ENCODE measurements around the gene TTC34.

TTC34 gene

DNA sequence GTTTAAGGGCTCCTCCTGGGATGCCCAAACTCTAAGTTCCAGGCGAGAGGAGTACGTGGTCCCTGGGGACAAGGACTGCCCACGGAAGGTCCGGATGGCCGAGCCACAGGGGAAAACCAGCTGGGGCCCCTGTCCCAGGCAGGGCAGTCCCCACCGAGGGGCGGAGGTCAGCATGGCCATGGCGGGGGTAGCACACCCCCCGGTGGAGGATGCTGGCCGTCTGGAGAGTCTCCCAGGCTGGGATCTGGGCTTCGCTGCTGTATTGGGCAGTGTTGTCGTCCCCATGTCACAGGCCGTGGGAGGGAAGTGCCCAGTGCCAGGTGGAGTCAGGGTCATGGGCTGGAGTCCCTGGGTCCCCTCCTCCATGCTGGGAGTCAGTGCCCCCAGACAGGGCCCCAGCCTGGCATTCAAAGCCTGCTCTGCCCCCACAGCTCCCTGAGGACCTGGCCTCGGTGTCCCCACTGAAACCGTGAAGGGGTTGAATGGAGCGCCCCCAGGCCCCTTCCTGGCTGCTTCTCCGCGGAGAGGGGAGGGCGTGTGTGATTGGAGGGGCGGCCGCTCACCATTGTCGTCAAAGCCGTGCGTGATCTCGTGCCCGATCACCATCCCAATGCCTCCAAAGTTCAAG is 208.1 kb downstream of the TTC34 start:
- Histone ChIP-seq H3K4me1 (ENCODE audit: insufficient read depth, low read length) (no peaks in the 10 kb centered on the region), H3K27ac (ENCODE audit: low read depth, low read length) (no peak overlapping the region), H3K4me3 (ENCODE audit: low read length) (no peak overlapping the region), H3K36me3 (ENCODE audit: insufficient read depth, low read length) (peaks cover 11% of the 10 kb centered on the region), H3K9me3 (ENCODE audit: insufficient read depth, low read depth, low read length) (no peaks in the 10 kb centered on the region), H3K27me3 (ENCODE audit: insufficient read depth, low read length) (no peaks in the 10 kb centered on the region), H3K9ac (ENCODE audit: low read depth, low read length) (no peak overlapping the region)
- WGBS = 81% methylated on average over 26 of the region's 26 CpGs

DNA sequence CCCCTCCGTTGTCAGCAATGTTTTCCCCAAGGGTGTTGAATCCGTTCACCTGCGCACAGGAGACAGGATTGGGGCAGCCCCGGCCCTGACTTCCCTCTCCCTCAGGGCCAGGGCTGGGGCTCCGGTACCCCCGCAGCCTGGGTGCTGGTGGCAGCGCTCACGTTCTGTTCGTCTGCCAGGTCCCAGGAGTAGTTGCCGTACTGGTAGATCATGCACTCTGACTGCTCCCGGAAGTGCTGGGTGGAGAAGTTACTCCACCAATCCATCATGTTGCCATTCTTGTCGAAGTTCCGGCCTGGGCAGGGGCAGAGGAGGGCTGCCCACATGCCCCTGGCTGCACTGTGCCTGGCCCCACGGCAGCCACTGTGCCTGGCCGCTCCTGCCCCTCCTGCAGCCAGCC is 208.8 kb downstream of the TTC34 start:
- Histone ChIP-seq H3K4me1 (ENCODE audit: insufficient read depth, low read length) (no peaks in the 10 kb centered on the region), H3K27ac (ENCODE audit: low read depth, low read length) (no peak overlapping the region), H3K36me3 (ENCODE audit: insufficient read depth, low read length) (peaks cover 11% of the 10 kb centered on the region), H3K9me3 (ENCODE audit: insufficient read depth, low read depth, low read length) (no peaks in the 10 kb centered on the region), H3K9ac (ENCODE audit: low read depth, low read length) (no peak overlapping the region), H3K27me3 (ENCODE audit: insufficient read depth, low read length) (no peaks in the 10 kb centered on the region), H3K4me3 (ENCODE audit: low read length) (no peak overlapping the region)
- 86% methylated on average over 15 of the region's 15 CpGs for WGBS

DNA sequence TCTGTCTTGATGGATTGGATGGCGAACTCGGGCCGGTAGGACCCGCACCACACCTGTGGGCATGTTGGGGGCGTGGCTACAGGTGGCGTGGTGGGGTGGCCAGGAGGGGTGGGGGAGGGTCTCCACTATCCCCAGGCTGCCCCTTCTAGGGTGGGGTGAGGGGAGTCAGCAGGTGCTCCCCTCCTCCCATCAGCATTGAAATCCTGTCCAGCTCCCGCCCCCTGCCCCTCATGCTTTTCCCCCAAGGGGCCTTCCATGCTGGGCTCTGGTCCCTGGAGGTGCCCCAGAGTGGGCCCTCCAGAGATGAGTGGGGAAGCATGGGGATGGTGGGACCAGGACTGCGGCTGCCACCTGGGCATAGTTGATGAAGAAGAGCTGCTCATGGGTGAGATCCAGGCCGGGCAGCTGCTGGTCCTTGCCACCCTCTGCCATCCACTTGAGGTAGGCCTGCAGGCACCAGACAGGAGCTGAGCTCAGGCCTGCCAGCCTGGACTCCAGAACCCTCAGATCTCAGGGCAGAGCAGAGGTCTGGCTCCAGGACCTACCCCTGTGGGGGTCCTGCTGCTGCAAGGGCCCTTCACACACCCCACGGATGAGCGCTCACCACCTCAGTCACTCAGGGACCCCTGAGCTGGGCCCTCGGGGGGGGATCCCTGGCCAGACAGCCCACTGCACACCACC is 209.8 kb downstream of the TTC34 start:
- H3K27me3 ChIP-seq (ENCODE audit: insufficient read depth, low read length) = no peaks in the 10 kb centered on the region
- H3K9ac ChIP-seq (ENCODE audit: low read depth, low read length) = no peak overlapping the region
- H3K4me1 ChIP-seq (ENCODE audit: insufficient read depth, low read length) = no peaks in the 10 kb centered on the region
- H3K9me3 ChIP-seq (ENCODE audit: insufficient read depth, low read depth, low read length) = no peaks in the 10 kb centered on the region
- no peak overlapping the region for H3K27ac ChIP-seq (ENCODE audit: low read depth, low read length)
- WGBS = 90% methylated on average over 11 of the region's 12 CpGs
- H3K36me3 ChIP-seq (ENCODE audit: insufficient read depth, low read length) = peaks cover 11% of the 10 kb centered on the region
- H3K4me3 ChIP-seq (ENCODE audit: low read length) = no peak overlapping the region

DNA sequence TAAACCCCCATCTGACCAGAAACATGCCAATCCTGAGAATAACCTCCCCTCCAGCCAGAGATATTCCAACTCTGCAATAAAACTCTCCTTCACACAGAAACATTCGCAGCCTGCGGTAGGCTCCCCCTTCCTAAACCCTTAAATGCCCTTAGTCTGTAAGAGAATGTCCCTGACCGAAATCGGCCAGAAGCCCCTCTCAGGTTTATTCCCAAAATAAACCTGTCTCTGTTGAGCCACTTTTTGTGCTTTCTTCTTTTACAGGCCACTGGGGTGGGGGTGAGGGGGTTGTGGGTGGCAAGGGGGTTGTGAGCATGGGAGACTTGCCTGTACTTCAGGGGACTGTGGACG is 210.3 kb downstream of the TTC34 start:
- Histone ChIP-seq H3K27ac (ENCODE audit: low read depth, low read length) (no peak overlapping the region), H3K36me3 (ENCODE audit: insufficient read depth, low read length) (peaks cover 11% of the 10 kb centered on the region), H3K9ac (ENCODE audit: low read depth, low read length) (no peak overlapping the region), H3K4me1 (ENCODE audit: insufficient read depth, low read length) (no peaks in the 10 kb centered on the region), H3K4me3 (ENCODE audit: low read length) (no peak overlapping the region), H3K27me3 (ENCODE audit: insufficient read depth, low read length) (no peaks in the 10 kb centered on the region), H3K9me3 (ENCODE audit: insufficient read depth, low read depth, low read length) (no peaks in the 10 kb centered on the region)
- 91% methylated on average over 5 of the region's 5 CpGs for WGBS

DNA sequence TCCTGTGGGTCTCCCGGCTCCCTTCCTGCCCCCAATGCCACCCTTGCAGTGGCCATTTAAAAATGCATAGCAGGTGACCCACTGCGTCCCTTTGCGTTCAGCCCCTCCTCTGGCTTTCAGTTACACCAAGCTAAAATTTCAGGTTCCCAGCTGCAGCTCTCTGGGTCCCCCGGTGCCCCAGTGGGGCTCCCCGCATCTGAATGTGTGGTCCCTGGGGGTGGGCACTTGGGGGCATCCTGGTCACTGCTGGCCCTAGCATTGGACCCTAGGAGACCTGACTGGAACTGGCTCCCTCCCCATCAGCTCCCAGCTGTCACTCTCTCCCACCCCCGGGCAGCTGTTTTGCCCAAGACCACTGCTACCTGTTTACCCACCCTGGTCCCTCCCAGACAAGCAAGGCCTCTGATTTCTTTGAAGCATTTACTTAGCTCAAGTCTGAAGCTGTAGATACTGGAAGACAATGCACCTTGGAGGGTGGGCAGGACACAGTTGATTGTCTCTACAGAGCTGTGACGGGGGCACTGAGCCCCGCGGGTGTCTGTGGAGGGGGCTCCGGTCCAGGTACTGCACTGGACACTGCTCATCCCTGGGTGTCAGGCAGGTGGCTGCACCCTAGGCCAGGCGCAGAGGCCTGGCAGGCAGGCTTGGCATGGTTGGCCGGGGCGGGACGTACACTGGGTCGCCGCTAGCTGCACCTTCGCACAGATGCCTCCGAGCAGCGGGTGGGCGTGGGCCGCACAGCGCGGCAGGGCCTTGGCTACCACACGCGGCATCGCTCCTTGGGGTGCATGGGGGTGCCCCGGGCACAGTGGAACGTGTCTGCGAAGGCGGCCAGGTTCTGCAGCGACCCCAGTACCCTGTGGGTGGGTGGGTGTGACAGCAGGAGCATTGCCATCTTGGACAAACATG is 211.0 kb downstream of the TTC34 start:
- Histone ChIP-seq H3K36me3 (ENCODE audit: insufficient read depth, low read length) (peaks cover 11% of the 10 kb centered on the region), H3K4me3 (ENCODE audit: low read length) (no peak overlapping the region), H3K27ac (ENCODE audit: low read depth, low read length) (no peak overlapping the region), H3K4me1 (ENCODE audit: insufficient read depth, low read length) (no peaks in the 10 kb centered on the region), H3K9me3 (ENCODE audit: insufficient read depth, low read depth, low read length) (no peaks in the 10 kb centered on the region), H3K27me3 (ENCODE audit: insufficient read depth, low read length) (no peaks in the 10 kb centered on the region), H3K9ac (ENCODE audit: low read depth, low read length) (no peak overlapping the region)
- WGBS = 95% methylated on average over 31 of the region's 31 CpGs

DNA sequence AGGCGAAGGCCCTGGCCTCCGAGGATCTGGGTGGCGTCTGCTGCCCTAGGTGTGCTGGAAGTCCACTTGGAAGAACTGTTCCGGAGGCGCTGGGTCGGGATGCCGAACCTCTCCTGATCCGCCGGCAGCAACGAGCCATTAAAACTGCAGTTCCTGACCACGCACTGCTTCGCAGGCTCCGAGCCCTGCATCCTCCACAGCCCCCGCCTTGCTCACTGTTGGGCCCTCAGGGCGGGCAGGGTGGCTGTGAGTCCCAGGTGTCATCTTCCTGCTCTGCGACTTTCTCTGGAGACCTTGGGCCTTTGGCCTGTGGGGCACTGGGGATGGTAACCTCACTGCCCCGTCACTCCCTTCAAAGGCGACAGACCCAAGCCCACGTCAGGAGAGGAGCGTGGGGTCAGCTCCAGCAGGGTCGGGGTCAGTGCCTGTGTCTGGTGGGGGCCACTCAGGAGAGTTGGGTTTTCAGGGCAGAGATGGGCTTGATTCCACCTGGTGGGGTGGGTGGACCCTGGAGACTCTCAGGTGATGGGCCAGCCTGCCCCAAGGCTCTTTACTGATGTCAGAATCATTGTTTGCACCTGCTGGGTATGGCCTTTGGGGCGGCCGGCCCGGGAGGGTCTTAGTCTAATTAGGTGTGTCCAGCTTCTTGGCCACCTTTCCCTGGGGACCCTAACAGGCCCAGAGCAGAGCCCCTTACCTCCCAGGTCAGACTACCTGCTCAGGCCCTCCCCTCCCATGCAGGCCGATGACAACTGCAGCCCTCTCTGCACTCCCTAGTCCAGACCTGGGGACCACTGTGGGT is 211.9 kb downstream of the TTC34 start:
- 95% methylated on average over 25 of the region's 25 CpGs for WGBS
- peaks cover 11% of the 10 kb centered on the region for H3K36me3 ChIP-seq (ENCODE audit: insufficient read depth, low read length)
- H3K9ac ChIP-seq (ENCODE audit: low read depth, low read length) = no peak overlapping the region
- no peak overlapping the region for H3K27ac ChIP-seq (ENCODE audit: low read depth, low read length)
- H3K4me3 ChIP-seq (ENCODE audit: low read length) = no peak overlapping the region
- no peaks in the 10 kb centered on the region for H3K9me3 ChIP-seq (ENCODE audit: insufficient read depth, low read depth, low read length)
- no peaks in the 10 kb centered on the region for H3K27me3 ChIP-seq (ENCODE audit: insufficient read depth, low read length)
- H3K4me1 ChIP-seq (ENCODE audit: insufficient read depth, low read length) = no peaks in the 10 kb centered on the region; the same call in 1 of the 2 replicates

DNA sequence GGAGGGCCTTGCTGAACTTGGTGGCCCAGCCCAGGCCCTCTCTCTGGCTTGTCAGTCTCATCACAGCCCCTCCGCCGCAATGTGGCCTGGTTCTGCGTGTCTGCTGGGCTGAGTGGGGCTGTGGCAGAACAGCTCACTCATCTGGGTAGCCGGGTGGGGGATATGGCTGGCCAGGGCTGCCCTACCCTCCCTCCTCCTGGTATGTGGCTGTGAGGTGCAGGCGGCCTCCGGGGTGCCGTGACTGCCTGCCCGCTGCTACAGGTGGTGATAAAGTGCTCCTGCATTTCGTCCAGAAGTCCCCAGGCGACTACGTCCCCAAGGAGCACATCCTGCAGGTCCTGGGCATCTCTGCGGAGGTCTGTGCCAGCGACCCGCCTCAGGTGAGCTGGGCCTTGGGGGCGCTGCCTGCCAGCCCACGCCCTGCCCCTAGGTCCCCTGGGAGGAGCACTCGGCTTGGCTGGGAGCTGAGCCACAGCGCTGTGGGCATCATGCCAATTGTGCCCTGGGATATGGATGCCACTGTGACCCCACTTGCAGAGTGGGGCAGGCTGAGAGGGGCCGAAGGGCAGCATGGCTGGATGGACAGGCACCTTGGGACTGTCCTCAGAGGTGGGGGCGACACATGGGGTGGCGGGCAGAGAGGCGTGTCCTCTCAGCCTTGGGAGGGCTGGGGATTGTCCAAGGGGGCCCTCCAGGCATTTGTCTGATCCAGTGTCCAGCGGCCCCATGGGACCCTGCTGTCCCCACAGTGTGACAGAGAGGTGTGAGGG is 212.6 kb downstream of the TTC34 start:
- H3K27me3 ChIP-seq (ENCODE audit: insufficient read depth, low read length) = no peaks in the 10 kb centered on the region
- H3K9me3 ChIP-seq (ENCODE audit: insufficient read depth, low read depth, low read length) = no peaks in the 10 kb centered on the region
- no peak overlapping the region for H3K27ac ChIP-seq (ENCODE audit: low read depth, low read length)
- peaks cover 1% of the 10 kb centered on the region; the same call in 1 of the 2 replicates for H3K4me1 ChIP-seq (ENCODE audit: insufficient read depth, low read length)
- 92% methylated on average over 23 of the region's 23 CpGs for WGBS
- H3K36me3 ChIP-seq (ENCODE audit: insufficient read depth, low read length) = peaks cover 11% of the 10 kb centered on the region
- H3K4me3 ChIP-seq (ENCODE audit: low read length) = no peak overlapping the region
- no peak overlapping the region for H3K9ac ChIP-seq (ENCODE audit: low read depth, low read length)

DNA sequence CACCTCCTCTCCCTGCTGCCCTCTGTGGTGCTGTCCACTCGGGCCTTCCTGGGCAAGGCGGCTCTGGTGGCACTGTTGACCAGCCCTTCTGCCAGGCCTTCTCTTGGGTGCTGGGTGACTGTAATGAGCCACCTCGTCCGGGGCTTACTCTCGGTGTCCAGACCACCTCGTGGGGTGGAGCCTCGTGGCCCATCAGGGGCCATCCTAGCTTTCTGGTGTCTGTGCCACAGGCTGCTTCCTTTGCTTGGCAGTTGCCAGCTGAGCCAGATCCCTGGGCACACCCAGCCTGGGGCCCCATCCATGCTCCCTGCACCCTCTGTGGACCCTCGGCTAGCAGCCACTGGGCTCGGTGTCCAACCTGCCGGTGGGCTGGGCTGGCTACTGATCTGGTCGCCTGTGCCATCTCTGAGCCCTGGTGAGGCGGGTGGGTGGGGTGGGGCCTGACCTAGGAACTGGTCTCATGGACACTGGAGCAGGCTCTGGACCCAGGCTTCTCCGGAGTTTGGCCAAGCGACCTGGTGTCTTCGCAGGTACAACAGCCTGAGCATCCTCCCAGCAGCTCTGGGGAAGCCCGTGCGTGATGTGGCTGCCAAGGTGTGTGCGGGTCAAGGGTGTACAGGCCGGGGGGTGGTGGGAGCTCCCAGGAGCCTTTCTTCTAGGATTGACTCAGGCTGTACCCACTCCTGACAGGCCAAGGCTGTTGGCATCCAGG is 213.5 kb downstream of the TTC34 start:
- Histone ChIP-seq H3K9me3 (ENCODE audit: insufficient read depth, low read depth, low read length) (no peaks in the 10 kb centered on the region), H3K4me1 (ENCODE audit: insufficient read depth, low read length) (peaks cover 8% of the 10 kb centered on the region), H3K27ac (ENCODE audit: low read depth, low read length) (no peak overlapping the region), H3K27me3 (ENCODE audit: insufficient read depth, low read length) (no peaks in the 10 kb centered on the region), H3K36me3 (ENCODE audit: insufficient read depth, low read length) (peaks cover 11% of the 10 kb centered on the region), H3K9ac (ENCODE audit: low read depth, low read length) (no peak overlapping the region), H3K4me3 (ENCODE audit: low read length) (peak overlapping the region; percentile 98)
- WGBS = 93% methylated on average over 19 of the region's 19 CpGs

DNA sequence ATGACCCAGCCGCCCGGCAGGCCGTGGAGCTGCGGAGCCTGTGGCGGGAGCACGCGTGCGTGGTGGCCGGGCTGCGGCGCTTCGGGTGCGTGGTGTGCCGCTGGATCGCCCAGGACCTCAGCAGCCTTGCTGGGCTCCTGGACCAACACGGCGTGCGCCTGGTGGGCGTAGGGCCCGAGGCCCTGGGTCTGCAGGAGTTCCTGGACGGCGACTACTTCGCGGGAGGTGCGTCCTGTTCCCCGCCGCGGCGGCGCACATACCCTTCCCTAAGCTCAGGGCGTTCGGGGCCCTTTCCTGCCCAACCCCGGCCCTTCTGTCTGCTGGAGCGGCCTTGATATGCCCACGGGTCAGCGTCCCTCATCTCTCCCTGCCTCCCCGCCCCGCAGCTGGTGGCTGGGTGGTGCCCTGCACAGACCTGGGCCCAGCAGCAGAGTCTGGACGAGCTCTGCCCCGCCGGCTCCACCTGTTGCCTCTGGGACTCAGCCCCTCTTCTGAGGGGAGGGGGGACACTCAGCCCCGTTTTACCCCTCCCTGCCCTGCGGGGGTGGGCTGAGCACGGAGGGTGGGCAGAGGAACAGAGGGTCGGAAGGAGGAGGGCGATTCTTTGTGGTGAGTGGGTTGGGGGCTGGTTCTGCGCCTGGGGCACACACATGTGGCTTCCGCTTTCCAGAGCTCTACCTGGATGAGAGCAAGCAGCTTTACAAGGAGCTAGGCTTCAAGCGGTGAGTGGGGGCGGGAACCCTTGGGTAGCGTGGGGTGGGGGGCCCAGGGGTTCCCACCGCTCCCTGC is 214.2 kb downstream of the TTC34 start:
- H3K27me3 ChIP-seq (ENCODE audit: insufficient read depth, low read length) = no peaks in the 10 kb centered on the region
- no peak overlapping the region for H3K27ac ChIP-seq (ENCODE audit: low read depth, low read length)
- 13% methylated on average over 52 of the region's 52 CpGs for WGBS

More for the DNA sequence above, 214.2 kb downstream of the TTC34 start:
- H3K9me3 ChIP-seq (ENCODE audit: insufficient read depth, low read depth, low read length) = no peaks in the 10 kb centered on the region
- H3K4me3 ChIP-seq (ENCODE audit: low read length) = peak overlapping the region; percentile 98
- H3K9ac ChIP-seq (ENCODE audit: low read depth, low read length) = peak overlapping the region; percentile 83
- H3K4me1 ChIP-seq (ENCODE audit: insufficient read depth, low read length) = peaks cover 8% of the 10 kb centered on the region
- H3K36me3 ChIP-seq (ENCODE audit: insufficient read depth, low read length) = peaks cover 11% of the 10 kb centered on the region

All from HUES64 (cell line).